ENCODE measurements around the gene FAM135A. TPM values are rescaled to one million over a fixed set of nuclear protein-coding genes. Genes with fewer than 3 reads are reported as not detected.

Gene FAM135A
- total and polyA plus RNA-seq, 10 of the 15 experiments (the other 5 are each of a cell fraction or from before 2014, with no cell fraction given), result 3.9 to 24.5 (median 13.7) TPM

DNA sequence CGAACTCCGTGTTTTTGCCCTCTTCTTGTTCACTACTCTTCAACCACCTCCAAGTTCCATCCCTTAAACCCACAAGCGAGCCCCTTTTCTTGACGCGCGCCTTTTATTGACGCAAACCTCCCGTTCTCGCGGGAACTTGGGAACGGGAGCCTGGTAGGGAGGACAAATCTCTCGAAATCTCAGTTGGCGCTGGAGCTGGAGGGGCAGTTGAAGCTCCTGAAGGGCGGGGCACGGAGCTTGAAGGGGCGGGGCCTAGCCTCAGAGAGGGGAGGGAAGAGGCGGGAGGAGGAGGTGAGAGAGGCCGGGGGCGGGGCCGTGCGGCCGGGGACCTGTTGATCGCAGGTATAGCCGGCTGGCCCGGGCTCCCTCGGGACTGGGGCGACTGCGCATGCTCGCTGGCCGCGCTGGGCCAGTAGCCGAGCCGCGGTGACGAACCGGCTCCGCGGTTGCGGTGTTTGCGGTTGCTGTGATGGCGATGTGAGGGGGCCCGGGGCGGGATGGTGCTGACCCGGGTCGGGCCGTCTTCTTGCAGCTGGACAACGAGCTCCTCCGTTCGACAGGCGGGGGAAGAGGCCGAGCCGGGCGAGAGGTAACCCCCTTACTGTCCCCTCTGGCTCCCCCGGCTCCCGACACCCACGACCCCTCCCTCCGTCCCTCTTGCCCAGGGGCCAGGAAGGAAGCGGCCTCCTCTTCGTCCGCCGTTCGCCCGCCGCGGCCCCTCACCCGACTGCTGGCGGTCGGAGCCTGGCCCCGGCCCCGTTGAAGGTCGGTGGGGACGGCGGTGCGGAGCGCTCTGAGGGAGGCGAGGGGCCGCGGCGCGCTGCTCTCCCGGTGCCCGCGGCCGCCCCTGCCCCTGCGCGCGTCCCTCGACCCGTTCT lies at the start of gene FAM135A (continued):
- TF ChIP-seq ETV6 (conservative IDR thresholded peaks at IDR 0.05 in 1 of 2, IDR thresholded peaks at IDR 0.05 in 1 of 2; ENCODE audit: borderline replicate concordance in 1 of 2, low read depth in 1 of 2), result no peak
- no peak for TF ChIP-seq NR2C2 (IDR thresholded peaks at IDR 0.05; ENCODE audit: borderline replicate concordance, control insufficient read depth, insufficient read length, low read depth)
- TF ChIP-seq, protein P1, sequence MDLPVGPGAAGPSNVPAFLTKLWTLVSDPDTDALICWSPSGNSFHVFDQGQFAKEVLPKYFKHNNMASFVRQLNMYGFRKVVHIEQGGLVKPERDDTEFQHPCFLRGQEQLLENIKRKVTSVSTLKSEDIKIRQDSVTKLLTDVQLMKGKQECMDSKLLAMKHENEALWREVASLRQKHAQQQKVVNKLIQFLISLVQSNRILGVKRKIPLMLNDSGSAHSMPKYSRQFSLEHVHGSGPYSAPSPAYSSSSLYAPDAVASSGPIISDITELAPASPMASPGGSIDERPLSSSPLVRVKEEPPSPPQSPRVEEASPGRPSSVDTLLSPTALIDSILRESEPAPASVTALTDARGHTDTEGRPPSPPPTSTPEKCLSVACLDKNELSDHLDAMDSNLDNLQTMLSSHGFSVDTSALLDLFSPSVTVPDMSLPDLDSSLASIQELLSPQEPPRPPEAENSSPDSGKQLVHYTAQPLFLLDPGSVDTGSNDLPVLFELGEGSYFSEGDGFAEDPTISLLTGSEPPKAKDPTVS (IDR thresholded peaks at IDR 0.05; ENCODE audit: low read depth, low read length), result no peak
- TF ChIP-seq SRF (IDR thresholded peaks at IDR 0.05; ENCODE audit: low read depth in 2 of 2, low read length in 2 of 2), result peak in 1 of 2 experiments; percentile 48; a peak in 1 of 4 replicates
- TF ChIP-seq HDAC2 (IDR thresholded peaks at IDR 0.05), result no peak
- TF ChIP-seq FOXK2 (IDR thresholded peaks at IDR 0.05), result no peak
- no peak for TF ChIP-seq JUNB (IDR thresholded peaks at IDR 0.05)
- no peak for TF ChIP-seq KAT2A (conservative IDR thresholded peaks at IDR 0.05; ENCODE audit: control insufficient read depth, low read depth, low read length)
- TF ChIP-seq CHD2 (IDR thresholded peaks at IDR 0.05; ENCODE audit: borderline replicate concordance, low read depth, low read length), result peak; percentile 100

All from GM12878 (cell line).